ENCODE data around the gene C1orf167.

- TF ChIP-seq CTCF (IDR thresholded peaks at IDR 0.05; ENCODE audit: low read length) (no peak), EZH2 (optimal IDR thresholded peaks at IDR 0.05; ENCODE audit: low read depth, low read length) (no peak)
Observed at GRCh38 chr1:11792106-11792505, 30.1 kb downstream of the C1orf167 start.

Measured in MM.1S (cell line).